GM19193 (cell line): ENCODE results near the gene ERG.

Experiments
- POLR2A ChIP-seq: IDR thresholded peaks from 4 replicates; pipeline ENCODE4 v1.6.1; 2011; ENCODE audit not compliant: insufficient read depth, insufficient read length; ENCODE audit errors: extremely low read depth

ERG gene

DNA sequence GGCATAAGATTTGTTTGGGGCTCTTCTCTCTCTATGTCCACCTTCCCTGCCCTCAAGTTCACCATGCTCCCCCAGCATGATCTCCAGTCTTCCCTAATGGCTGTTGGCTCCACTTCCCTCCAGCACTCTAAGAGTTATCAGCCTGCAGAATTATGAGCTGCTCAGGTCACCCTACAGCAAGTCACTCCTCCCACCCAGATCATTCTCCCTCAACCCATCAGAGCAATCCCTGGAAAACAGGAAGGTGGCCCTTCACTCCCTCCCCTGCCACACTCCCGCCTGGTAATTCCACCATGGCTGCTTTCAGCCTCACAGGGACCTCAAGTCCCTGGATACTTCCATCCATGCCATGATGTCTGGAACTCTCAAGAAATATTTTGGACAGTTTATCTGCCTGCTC is 137.0 kb downstream of the ERG start:
- TF ChIP-seq POLR2A, result no peak

DNA sequence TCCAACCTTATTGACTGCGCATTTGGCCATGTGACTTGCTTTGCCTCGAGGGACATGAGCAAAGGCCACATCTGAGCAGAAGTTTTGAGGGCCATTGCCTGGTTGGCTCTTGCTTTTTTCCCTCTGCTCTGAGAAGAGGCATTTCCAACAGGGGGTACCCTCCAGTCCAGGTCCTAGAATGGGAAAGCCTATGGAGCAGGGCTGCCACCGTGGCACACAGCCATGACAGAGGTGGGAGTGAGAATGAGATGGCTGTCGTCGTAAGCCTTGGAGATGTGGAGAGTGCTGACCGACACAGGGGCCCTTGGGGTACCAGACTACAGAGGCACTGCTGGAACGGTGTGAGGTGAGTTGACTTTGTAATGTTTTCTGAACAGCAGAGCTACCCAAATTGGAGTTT is 138.4 kb downstream of the ERG start:
- TF ChIP-seq POLR2A, result no peak

DNA sequence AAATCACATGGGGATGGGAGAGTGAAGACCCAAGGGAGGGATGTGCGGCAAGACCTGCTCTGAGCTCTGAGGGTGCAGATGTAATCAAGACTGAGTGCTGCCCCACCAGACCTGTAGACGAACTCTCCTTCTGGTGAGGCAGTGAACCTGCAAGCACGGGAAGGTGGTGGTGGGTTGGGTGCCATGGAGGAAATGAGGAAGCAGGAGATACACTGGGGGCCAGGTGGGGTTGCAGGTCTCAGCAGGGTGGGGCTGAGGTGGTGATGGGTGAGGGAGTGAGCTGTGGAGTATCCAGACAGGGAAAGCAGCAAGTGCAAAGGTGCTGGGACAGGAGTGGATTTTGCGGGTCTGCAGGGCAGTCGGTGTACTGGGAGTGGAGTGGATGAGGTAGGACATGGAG is 139.2 kb downstream of the ERG start:
- TF ChIP-seq POLR2A, result no peak

DNA sequence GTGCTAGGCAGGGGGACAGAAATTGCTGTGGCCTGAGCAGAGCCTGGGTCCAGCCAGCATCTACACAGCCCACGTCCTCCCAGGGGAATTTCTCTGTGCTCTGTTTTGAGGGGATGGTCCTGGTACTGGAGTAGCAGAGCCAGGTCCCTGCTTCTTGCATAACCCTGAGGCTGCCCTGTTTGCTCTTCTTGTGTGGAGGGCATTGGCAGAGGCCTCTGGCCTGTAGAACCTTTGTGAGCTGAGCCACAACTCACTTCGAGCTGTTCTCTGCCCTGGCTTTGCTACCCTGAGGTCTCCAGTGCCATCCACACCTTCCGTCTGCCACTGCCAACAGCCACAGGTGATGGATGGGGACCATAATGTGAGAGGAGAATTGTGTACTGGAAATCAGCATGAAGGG is 139.6 kb downstream of the ERG start:
- TF ChIP-seq POLR2A, result no peak

DNA sequence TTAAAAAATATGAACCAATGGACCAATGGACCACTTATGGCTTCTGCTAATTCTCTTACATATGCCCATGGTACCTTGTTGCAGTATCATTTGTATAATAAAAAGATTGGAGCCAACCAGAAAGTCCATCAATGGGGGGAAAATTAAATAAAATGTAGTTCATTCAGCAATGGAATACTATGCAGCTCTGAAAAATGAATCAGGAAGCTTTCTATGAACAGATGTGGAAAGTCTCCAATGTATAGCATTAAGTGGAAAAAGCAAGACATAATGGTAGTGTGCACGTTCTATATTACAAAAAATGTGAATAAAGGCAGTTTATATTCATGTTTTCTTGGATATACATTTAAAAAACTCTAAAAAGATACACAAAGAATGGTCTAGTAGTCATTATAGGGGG is 140.2 kb downstream of the ERG start:
- TF ChIP-seq POLR2A, result no peak

DNA sequence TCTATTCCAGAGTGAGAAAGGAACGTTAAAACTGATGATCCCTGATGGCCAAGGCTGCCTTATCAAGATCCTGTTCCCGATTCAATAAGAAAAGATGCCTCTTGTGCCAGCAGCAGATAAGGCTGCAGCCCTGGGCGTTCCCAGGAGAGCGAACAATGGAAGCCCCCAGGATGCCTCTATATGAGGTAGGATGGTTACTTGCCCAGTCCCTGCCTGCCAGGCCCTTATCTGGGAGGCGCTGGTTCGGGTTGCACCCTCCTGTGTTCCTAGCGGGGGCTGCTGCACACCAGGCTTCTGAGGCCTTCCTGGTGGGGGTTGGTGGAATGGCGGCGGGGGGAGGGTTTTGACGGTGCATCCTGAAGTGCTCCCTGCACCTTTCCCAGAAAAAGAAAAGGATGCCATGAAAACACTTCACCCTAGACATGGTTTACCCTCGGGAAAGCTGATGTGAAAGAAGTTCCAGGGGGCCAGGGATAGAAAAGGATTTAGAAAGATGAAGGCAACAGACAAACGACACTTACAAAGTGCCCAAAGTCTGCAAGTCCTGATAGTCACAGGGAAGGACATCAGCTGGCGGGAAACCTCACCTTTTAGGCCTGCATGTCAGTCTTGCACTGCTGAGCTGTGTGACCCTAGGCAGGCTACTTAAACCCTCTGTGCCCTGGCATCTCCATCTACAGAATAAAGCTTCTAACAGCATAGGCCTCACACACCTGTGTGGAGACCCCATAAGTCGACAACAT is 141.2 kb downstream of the ERG start:
- no peak for TF ChIP-seq POLR2A

DNA sequence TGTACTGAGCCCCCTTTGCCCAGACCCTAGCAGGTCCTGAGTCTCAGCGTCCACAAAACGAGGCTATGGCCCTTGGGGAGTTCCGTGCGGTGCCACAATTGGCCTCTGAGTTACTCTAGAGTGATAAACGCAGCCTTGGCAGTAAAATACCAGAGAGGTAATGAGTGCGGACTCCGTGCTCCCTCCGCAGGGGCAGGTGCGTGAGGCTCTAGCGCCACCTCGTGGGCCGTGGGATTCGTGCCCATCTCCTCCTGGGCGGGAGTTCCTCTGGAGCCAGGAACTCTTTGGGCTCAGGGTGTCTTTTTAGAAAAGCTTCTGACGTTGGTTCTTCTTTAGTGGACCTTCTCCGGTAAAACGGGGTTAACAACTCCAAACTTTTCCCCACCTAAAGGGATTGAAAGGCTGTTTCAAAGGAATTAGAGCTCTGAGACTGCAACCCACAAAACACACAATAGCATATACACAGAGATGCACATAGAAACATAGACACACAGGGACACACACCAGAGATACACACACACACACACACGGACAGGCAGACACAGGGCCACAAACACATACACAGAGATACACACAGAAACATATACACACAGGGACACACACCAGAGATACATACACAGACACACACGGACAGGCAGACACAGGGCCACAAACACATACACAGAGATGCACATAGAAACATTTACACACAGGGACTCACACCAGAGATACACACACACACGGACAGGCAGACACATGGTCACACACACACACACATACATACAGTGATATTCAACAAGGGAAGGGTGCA is 142.1 kb downstream of the ERG start:
- no peak for TF ChIP-seq POLR2A

DNA sequence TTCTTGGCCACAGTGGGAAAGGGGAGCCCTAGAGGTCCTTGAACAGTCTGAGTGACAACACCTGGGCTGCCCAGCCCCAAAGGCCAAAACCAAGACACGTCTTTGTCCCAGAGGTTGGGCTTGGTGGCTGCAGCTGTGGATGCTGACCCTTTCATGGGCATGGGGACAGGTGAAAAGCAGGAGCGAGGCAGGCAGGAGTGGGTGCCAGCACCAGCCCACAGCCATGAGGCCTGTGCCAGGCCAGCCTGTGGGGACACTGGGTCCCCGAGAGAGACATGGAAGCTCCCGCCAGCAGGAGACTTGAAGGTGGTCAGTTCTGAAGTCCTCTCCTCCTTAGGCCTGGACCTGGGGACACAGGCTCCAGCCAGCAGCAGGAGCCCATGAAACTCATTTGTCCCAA is 142.9 kb downstream of the ERG start:
- no peak for TF ChIP-seq POLR2A

DNA sequence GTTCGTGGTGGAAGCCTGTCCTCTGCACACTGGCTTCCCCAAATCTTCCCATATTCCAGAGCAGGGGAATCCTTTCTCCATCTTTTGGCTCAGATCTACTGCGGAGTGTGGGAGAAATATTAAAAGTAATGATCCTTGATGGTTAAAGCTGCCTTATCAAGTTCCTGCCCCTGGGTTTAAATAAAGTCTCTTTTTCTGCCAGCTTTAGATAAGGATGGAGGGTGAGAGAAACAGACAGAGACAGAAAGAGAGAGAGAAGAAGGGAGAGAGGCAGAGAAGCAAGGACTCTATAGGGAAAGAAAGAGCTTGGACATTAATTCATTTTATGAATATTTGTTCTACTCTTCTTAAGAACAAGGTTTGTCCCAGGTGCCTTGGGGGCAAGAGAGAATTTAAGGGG is 143.5 kb downstream of the ERG start:
- no peak for TF ChIP-seq POLR2A

DNA sequence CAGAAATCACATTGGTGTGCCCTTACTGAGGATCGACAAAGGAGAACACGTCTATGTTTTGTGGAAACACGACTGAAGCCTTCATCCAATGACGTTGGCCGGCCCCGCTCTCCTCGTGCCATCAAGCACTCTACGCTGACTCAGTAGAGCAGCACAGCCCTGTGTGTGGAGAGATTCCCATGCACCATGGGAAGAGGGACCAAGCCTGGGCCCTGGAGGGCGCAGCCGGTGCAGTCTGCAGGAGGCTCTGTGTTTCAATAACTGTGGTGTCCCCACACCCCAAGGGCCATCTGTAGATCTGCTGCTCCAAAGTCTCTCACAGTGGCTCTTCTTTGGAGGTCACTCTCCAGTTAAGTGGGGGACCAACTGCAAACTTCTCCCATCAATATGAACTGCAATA is 144.0 kb downstream of the ERG start:
- TF ChIP-seq POLR2A, result no peak

DNA sequence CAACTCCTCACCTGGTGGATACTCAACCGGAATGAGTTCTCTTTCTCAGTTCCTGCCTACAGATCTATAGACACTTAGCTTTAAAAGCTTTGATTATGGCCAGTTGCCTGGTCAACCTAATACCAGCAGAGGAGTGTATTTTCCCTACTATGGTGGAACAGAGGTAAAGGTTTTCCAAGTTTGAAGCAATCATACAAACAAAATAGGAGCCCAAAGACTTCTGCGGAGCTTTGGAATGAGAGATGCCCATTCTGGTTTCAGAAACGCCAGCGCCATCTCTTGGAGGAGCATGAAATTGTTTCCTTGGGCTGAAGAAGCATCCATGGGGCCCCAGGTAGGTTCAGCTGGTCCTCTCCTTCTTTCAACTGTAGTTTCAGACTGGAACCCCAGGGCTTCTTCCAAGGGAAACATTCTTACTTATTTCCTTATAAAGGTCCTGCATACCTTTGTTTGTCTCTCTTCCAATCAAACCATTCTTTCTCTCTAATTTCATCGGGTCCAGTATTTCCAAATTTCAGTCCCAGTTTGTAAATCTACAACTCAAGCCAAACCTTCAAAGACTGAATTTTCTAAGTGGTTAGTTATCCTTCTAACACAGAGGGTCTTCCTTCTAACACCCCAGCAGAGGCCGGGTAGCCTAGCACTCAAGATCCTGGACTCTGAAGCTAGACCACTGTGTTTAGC is 145.6 kb downstream of the ERG start:
- TF ChIP-seq POLR2A, result no peak

DNA sequence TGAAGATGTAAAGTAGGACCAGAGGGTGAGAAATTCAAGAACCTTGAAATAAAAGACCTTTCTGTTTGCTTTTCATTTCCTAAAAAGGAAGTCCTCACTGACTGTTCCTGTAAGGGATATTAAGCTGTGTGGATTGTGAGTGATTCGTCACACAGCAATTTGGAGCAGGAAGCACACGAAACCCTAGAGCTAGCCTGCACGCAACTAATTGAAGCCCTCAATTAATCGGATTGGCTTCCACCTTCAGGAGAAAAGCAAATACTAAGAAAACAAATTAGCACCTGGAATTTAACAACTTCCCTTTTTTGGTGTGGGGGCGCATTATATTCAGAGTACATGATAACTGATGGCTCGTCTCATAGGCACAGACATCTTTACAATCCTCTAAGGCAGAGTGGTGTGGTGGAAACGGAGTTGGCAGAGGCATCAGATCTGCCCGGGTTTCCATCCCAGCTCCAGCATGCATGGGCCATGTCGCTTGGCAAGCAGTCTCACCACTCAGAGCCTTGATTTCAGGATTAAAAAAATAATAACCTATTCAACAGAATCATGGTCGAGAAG is 146.2 kb downstream of the ERG start:
- no peak for TF ChIP-seq POLR2A

DNA sequence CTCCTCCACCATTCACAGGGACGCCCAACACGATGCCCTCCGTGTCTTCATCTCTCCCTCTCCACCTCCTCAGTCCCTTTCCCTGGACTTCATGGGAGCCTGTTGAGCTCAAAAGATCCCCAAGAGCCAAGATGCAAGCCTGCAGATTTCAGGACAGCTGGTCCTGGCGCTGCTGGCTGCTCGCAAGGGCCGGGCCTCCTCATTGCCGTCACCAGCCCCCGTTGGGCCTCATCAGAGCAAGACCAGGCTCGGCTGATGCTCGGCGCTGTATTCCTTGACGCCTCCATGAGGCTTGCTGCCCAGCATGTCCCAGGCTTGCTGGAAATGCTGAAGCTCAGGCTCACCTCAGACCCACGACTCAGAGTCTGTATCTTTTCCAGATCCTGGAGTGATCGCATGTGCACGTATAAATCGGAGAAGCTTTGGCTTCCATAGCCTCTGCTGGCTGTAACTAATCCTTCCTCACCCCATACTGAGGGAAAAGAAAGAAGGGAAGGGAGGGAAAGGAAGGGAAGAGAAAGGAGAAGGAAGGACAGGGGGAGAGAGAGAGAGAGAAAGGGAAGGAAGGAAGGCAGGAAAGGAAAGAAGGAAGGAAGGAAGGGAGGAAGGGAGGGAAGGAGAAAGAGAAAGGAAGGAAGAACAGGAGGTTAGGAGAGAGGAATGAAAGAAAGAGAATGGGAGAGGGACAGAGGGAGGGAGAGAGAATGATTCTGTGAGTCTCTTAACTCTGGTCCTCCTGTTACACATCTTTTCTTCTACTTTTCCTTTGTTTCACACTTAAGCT is 146.9 kb downstream of the ERG start:
- TF ChIP-seq POLR2A, result no peak

DNA sequence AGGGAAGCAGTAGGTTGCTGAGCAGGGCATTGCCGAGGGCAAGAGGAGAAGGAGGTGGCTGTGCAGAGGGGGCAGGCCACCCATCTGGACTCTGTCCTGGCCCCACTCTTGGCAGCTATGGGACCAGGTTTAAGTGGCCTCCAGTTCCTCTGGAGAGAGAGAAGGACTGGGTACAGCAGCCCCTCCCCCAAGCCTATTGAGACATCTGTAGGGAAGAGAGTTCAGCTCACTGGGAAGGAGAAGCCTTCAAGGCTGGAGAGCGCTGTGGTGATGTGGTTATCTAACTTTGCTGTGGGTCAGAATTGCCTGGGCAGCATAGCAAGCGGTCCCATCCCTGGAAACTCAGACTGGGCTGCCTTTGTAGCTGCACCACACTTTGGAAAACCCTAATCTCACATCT is 147.6 kb downstream of the ERG start:
- TF ChIP-seq POLR2A, result no peak

DNA sequence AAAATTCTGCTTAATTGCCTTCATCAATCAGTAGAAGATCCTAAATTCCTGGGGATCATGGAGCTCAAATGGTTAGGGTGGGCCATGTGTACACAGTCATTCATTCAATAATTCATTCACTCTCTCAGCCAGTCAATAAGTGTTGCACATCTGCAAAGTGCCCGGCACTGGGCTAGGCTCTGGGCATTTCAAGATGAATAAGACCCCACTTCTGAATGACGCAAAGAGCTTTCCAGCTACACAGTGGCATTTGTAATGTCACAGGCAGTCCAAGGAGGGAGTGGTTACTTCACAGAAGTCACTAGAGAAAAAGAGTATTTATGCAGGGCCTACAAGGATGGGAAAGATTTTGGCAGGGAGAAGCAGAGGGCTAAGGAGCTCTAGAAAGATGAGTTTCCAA is 148.3 kb downstream of the ERG start:
- no peak for TF ChIP-seq POLR2A
